Measurements from ENCODE around the gene ATP1A2. TPM values are rescaled to one million over a fixed set of nuclear protein-coding genes. Genes with fewer than 3 reads are reported as not detected.

Gene ATP1A2
- total RNA-seq, 1 donor from 2014 or later: 93.6 TPM

DNA sequence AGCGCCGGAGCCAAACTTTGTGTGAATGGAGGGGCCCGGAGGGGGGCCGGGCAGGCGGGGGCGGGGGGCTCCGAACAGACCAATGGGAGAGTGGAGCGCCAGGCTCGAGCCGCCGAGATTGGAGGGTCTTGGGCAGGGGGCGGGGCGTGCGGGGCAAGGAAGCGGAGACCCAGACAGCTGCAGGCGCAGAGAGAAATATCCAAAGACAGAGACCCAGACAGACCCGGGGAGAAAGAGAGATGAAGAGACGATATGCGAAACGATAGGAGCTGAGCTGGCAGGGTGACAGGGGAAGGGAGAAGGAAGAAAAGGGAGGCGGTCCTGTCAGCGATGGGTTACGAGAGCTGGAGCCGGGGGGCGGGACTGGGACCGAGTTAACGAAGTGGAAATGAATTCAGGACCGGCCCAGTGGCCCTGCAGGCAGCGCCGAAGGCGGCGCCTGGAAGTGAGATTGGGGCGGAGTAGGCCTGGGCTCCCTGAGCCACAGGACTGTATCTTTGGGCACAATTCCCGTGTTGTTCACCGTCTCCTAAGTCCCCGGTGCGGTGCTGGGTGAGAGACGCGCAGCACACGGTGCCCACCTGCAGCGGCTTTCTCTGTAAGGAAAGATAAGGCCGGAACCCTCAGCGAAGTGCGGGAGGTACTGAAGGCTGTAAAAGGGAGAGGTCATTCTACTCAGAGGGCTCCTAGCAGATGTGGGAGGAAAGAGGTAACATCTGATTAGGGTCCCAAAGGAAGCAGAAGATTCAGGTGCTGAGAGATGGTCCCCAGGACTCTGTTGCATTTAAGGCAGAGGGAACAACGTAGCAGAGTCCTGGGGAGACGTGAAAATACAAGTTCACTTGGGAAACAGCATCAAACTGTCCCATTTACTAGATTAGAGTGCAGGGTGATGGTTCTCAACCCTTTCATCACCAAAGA is 45.1 kb upstream of the ATP1A2 start:
- H3K9me3 Mint-ChIP-seq: no peaks in the 10 kb centered on the region
- no peaks in the 10 kb centered on the region for H3K36me3 Mint-ChIP-seq (ENCODE audit: low read depth)
- no peak overlapping the region for H3K27ac Mint-ChIP-seq (ENCODE audit: unreplicated experiment)
- H3K27me3 Mint-ChIP-seq (ENCODE audit: low read depth): peaks cover 75% of the 10 kb centered on the region
- DNase-seq (ENCODE audit: low read depth, low spot score): peak; percentile 74
- H3K4me3 Mint-ChIP-seq: peak overlapping the region; percentile 87
- peaks cover 28% of the 10 kb centered on the region for H3K4me1 Mint-ChIP-seq
- TF ChIP-seq, protein P1, sequence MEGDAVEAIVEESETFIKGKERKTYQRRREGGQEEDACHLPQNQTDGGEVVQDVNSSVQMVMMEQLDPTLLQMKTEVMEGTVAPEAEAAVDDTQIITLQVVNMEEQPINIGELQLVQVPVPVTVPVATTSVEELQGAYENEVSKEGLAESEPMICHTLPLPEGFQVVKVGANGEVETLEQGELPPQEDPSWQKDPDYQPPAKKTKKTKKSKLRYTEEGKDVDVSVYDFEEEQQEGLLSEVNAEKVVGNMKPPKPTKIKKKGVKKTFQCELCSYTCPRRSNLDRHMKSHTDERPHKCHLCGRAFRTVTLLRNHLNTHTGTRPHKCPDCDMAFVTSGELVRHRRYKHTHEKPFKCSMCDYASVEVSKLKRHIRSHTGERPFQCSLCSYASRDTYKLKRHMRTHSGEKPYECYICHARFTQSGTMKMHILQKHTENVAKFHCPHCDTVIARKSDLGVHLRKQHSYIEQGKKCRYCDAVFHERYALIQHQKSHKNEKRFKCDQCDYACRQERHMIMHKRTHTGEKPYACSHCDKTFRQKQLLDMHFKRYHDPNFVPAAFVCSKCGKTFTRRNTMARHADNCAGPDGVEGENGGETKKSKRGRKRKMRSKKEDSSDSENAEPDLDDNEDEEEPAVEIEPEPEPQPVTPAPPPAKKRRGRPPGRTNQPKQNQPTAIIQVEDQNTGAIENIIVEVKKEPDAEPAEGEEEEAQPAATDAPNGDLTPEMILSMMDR (conservative IDR thresholded peaks at IDR 0.05): no peak

DNA sequence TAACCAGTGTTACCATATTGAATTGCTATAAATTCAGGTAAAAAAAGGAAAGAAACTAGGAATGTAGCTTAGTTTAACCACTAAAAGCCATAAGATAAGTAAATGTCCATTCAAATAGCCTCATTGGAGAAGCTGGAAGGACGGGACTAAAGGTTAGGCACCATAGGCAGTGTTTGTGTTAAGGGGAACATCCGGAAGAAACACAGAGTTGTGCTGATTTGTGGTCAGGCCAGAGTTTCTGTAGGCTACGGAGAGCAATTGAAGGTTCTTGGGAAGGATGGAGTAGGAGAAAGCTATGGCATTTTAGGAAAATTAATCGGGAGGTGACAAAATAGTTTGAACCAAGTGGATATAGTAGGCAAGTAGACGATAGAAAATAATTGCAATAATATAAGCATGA is 44.3 kb upstream of the ATP1A2 start:
- DNase-seq (ENCODE audit: low read depth, low spot score): no peak
- Mint-ChIP-seq H3K36me3 (ENCODE audit: low read depth) (no peaks in the 10 kb centered on the region), H3K27me3 (ENCODE audit: low read depth) (peaks cover 76% of the 10 kb centered on the region), H3K4me3 (no peak overlapping the region), H3K9me3 (no peaks in the 10 kb centered on the region), H3K27ac (ENCODE audit: unreplicated experiment) (no peak overlapping the region), H3K4me1 (peaks cover 24% of the 10 kb centered on the region)
- TF ChIP-seq, protein P1 (conservative IDR thresholded peaks at IDR 0.05): no peak

DNA sequence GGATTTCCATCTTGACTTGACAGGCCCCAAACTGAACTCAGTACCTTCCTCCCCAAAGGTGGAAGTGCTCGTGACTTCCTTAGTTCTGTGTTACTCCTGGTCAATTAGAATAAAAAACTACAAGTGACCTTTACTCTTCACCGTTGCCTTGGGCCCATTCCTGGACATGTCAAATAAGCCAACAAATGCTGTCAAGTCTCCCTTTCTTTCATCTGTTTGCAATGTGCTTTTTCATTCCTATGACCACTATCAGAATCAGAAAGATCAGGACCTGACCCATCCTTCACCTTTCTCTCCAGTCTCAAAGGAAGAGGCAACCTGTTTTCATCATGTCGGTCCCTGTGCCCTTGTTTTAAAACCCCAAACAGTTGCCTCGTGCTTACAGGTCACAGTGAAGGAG is 40.7 kb upstream of the ATP1A2 start:
- H3K4me3 Mint-ChIP-seq: no peak overlapping the region
- peaks cover 8% of the 10 kb centered on the region for H3K4me1 Mint-ChIP-seq
- no peak for DNase-seq (ENCODE audit: low read depth, low spot score)
- TF ChIP-seq, protein P1 (conservative IDR thresholded peaks at IDR 0.05): no peak
- H3K36me3 Mint-ChIP-seq (ENCODE audit: low read depth): no peaks in the 10 kb centered on the region
- no peaks in the 10 kb centered on the region for H3K9me3 Mint-ChIP-seq
- no peak overlapping the region for H3K27ac Mint-ChIP-seq (ENCODE audit: unreplicated experiment)
- peaks cover 80% of the 10 kb centered on the region for H3K27me3 Mint-ChIP-seq (ENCODE audit: low read depth)

DNA sequence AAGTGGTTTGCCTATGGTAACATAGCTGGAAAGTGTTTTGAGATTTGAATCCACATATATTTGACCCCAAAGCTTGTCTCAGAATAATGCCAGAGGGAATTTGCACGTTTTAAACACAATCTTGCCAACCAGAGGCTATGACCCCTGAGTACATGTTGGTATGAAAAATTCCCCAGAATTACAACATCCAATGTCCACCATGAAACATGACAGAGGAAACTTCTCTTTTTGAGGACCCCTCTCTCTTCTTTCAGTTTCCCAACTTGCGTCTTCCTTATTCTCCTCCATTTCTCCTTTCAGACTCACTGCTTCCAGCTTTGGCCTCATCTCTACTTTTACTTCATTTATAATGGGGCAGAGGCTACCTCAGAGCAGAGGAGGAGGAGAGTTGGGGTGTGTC is 39.7 kb upstream of the ATP1A2 start:
- no peak for DNase-seq (ENCODE audit: low read depth, low spot score)
- Mint-ChIP-seq H3K27ac (ENCODE audit: unreplicated experiment) (no peak overlapping the region), H3K27me3 (ENCODE audit: low read depth) (peaks cover 82% of the 10 kb centered on the region), H3K4me1 (no peaks in the 10 kb centered on the region), H3K36me3 (ENCODE audit: low read depth) (no peaks in the 10 kb centered on the region), H3K4me3 (no peak overlapping the region), H3K9me3 (no peaks in the 10 kb centered on the region)
- TF ChIP-seq, protein P1 (conservative IDR thresholded peaks at IDR 0.05): no peak

DNA sequence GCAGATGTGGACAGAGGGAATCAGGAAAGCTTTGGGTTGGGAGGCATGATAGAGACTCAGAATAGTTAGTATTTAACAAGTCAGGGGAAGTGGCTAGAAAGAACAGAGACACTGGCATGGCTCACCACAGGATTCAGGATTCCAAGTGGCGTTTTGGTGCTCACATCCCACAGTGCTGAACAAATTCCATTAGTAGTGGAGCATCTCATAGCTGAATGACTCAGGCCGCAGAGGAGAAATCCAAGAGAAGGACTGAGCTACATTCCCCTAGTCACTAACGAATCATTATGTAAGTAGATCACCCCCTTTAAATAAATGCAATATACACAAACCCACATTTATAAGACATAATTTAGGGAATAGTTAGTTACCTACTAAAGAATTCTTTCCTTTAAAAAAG is 39.3 kb upstream of the ATP1A2 start:
- Mint-ChIP-seq H3K27ac (ENCODE audit: unreplicated experiment) (no peak overlapping the region), H3K4me3 (no peak overlapping the region), H3K36me3 (ENCODE audit: low read depth) (no peaks in the 10 kb centered on the region), H3K27me3 (ENCODE audit: low read depth) (peaks cover 84% of the 10 kb centered on the region), H3K4me1 (peaks cover 5% of the 10 kb centered on the region), H3K9me3 (no peaks in the 10 kb centered on the region)
- TF ChIP-seq, protein P1 (conservative IDR thresholded peaks at IDR 0.05): no peak
- DNase-seq (ENCODE audit: low read depth, low spot score): no peak
